ENCODE data around the gene ADAMTSL4.

Gene ADAMTSL4

DNA sequence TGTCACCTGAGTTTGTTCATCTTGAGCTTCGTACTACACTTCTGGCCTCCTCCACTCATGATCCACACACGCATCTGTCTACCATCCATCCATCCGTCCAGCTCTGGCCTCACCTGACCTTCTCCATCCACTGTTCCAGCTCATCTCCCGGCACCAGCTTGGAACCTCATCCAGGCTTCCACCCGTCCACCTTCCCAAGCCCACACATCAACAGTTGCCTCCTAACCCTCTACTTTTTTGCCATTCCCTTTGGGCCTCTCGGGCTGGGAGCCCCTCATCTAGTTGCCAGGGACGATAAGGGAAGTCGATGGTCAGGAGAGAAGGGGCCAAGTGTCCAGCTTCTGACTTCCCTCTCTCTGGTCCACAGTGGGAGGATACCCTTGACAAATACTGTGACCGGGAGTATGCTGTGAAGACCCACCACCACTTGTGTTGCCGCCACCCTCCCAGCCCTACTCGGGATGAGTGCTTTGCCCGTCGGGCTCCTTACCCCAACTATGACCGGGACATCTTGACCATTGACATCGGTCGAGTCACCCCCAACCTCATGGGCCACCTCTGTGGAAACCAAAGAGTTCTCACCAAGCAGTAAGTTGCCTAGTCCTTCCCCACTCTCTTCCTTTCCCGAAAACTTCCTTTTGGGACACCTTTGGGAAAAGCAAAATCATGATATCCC lies 37.1 kb upstream of the ADAMTSL4 start:
- H3K27ac ChIP-seq = no peak overlapping the region
- DNase-seq = no peak
- H3K27me3 ChIP-seq (ENCODE audit: insufficient read depth, low read depth, severe bottlenecking) = no peaks in the 10 kb centered on the region
- H3K36me3 ChIP-seq = peaks cover 9% of the 10 kb centered on the region
- TF ChIP-seq, protein P1, sequence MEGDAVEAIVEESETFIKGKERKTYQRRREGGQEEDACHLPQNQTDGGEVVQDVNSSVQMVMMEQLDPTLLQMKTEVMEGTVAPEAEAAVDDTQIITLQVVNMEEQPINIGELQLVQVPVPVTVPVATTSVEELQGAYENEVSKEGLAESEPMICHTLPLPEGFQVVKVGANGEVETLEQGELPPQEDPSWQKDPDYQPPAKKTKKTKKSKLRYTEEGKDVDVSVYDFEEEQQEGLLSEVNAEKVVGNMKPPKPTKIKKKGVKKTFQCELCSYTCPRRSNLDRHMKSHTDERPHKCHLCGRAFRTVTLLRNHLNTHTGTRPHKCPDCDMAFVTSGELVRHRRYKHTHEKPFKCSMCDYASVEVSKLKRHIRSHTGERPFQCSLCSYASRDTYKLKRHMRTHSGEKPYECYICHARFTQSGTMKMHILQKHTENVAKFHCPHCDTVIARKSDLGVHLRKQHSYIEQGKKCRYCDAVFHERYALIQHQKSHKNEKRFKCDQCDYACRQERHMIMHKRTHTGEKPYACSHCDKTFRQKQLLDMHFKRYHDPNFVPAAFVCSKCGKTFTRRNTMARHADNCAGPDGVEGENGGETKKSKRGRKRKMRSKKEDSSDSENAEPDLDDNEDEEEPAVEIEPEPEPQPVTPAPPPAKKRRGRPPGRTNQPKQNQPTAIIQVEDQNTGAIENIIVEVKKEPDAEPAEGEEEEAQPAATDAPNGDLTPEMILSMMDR (IDR thresholded peaks at IDR 0.05; ENCODE audit: low read depth, low read length) = no peak
- H3K4me3 ChIP-seq (ENCODE audit: low read depth, low read length) = no peak overlapping the region
- H3K9me3 ChIP-seq (ENCODE audit: severe bottlenecking) = no peaks in the 10 kb centered on the region

DNA sequence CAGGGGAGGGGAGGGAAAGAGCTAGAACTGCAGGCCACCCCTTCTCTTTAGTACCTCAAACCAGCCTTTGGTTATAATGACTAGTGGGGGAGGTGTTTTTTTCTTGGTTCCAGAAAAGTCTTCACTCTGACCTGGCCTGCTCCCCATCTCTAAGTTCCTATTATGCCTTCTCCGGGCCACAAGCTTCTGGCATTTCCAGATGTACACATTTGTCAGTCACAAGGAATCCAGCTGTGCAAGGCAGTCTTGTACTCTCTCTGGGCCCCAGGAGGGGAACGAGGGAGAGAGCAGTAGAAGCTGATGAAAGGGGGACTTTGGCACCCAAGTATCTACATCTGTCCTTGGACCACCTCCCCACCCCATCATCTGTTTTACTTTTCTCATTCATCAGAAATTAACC lies 36.4 kb upstream of the ADAMTSL4 start:
- no peaks in the 10 kb centered on the region for H3K27me3 ChIP-seq (ENCODE audit: insufficient read depth, low read depth, severe bottlenecking)
- H3K4me3 ChIP-seq (ENCODE audit: low read depth, low read length) = no peak overlapping the region
- no peak overlapping the region for H3K27ac ChIP-seq
- no peaks in the 10 kb centered on the region for H3K9me3 ChIP-seq (ENCODE audit: severe bottlenecking)
- DNase-seq = no peak
- TF ChIP-seq, protein P1 (IDR thresholded peaks at IDR 0.05; ENCODE audit: low read depth, low read length) = no peak
- peaks cover 4% of the 10 kb centered on the region; the same call in 1 of the 2 replicates for H3K36me3 ChIP-seq

DNA sequence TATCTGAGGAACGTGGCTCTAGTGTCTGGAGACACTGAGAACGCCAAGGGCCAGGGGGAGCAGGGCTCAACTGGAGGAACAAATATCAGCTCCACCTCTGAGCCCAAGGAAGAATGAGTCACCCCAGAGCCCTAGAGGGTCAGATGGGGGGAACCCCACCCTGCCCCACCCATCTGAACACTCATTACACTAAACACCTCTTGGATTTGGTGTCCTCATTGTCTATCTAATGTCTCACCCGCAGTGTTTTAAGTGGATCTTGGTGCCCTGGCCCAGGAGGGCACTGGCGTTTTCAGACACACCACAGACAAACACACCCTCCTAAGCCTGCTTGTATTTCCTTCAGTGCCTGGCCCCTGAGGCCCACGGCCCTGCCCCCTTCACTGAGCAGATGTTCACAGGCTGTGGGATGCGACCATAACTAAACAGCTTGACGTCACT lies 35.8 kb upstream of the ADAMTSL4 start:
- Histone ChIP-seq H3K4me3 (ENCODE audit: low read depth, low read length) (no peak overlapping the region), H3K27ac (no peak overlapping the region), H3K36me3 (no peaks in the 10 kb centered on the region), H3K27me3 (ENCODE audit: insufficient read depth, low read depth, severe bottlenecking) (no peaks in the 10 kb centered on the region), H3K9me3 (ENCODE audit: severe bottlenecking) (no peaks in the 10 kb centered on the region)
- TF ChIP-seq, protein P1 (IDR thresholded peaks at IDR 0.05; ENCODE audit: low read depth, low read length) = no peak
- DNase-seq = peak; percentile 58

DNA sequence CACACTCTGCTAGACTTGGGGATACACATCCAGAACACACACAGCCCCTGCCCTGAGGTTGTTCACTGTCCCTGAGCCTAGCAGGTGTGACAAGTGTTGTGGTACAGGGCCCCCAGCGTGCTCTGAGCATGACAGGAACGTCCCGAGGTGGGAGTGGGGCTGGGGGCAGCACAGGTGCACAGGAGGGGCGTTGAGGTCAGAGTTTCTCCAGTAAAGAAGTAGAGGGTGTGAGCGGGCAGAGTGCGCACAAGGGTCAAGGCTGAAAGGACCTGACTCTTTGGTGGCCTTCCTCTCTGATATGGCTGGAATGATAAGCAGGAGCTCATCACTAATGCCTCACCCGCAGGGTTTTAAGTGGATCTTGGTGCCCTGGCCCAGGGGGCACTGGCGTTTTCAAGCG lies 34.9 kb upstream of the ADAMTSL4 start:
- no peaks in the 10 kb centered on the region for H3K27me3 ChIP-seq (ENCODE audit: insufficient read depth, low read depth, severe bottlenecking)
- H3K9me3 ChIP-seq (ENCODE audit: severe bottlenecking) = no peaks in the 10 kb centered on the region
- no peak for DNase-seq
- H3K4me3 ChIP-seq (ENCODE audit: low read depth, low read length) = no peak overlapping the region
- no peak overlapping the region; the same call in 1 of the 2 replicates for H3K27ac ChIP-seq
- H3K36me3 ChIP-seq = no peaks in the 10 kb centered on the region
- TF ChIP-seq, protein P1 (IDR thresholded peaks at IDR 0.05; ENCODE audit: low read depth, low read length) = no peak

DNA sequence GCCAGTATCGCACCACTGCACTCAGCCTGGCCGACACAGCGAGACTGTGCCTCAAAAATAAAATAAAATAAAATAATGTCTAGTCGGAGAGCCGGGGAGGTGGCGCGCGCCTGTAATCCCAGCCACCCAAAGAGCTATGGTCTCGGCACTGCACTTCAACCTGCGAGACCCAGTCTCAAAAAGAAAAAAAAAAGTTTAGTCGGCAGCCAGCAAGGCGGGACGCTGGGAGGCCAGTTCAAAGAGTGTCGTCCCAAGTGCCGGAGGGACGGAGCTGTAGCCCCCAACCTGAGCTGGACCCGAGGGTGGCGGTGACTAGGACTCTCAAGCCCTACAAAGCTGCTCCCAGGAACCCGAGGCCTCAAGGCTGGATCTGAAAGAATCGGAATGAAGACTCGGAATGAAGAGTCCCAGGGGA lies 34.3 kb upstream of the ADAMTSL4 start:
- H3K27me3 ChIP-seq (ENCODE audit: insufficient read depth, low read depth, severe bottlenecking) = no peaks in the 10 kb centered on the region
- no peaks in the 10 kb centered on the region for H3K36me3 ChIP-seq
- TF ChIP-seq, protein P1 (IDR thresholded peaks at IDR 0.05; ENCODE audit: low read depth, low read length) = no peak
- H3K27ac ChIP-seq = peak overlapping the region; percentile 72
- peak overlapping the region; percentile 56 for H3K4me3 ChIP-seq (ENCODE audit: low read depth, low read length)
- DNase-seq = no peak
- no peaks in the 10 kb centered on the region for H3K9me3 ChIP-seq (ENCODE audit: severe bottlenecking)
